Kidney epithelial cell (primary cell): Measurements from ENCODE around the gene MTG1. TPM values are rescaled to one million over a fixed set of nuclear protein-coding genes. Genes with fewer than 3 reads are reported as not detected.
"Not testable (repeated sequence)": the region's sequence is repeated elsewhere in the genome, so short reads cannot be mapped to it uniquely, and the experiment has no call there.

Experiments
- DNase-seq: peaks from one replicate; pipeline ENCODE4 v3.0.0-alpha.2; 2010; ENCODE audit warnings: low read depth
- H3K27me3 ChIP-seq: 2 replicates; pipeline ENCODE4 v1.6.0; 2011; ENCODE audit warnings: low read length; ENCODE audit not compliant: control insufficient read depth, insufficient read depth
- H3K36me3 ChIP-seq: 2 replicates; pipeline ENCODE4 v1.5.1; 2011; ENCODE audit warnings: low read length; ENCODE audit not compliant: control insufficient read depth, insufficient read depth
- H3K4me3 ChIP-seq: 2 replicates; pipeline ENCODE4 v1.5.1; 2011; ENCODE audit warnings: low read depth, mild to moderate bottlenecking, control low read depth, low read length
- total RNA-seq: library from RNA; depleted of rRNA; stranded (reverse); fragments of >200 nt; gene quantifications from 2 replicates; pipeline ENCODE4 v1.2.3, GENCODE V29; 2015
- TF ChIP-seq, protein P1 (sequence below): IDR thresholded peaks from 2 replicates; pipeline ENCODE4 v1.5.1; 2011; ENCODE audit warnings: mild to moderate bottlenecking, moderate library complexity, low read length, control low read depth, inconsistent platforms; ENCODE audit not compliant: insufficient read depth, poor library complexity, severe bottlenecking

The MTG1 gene
- total RNA-seq, 1 donor from 2014 or later: 26.7 TPM

DNA sequence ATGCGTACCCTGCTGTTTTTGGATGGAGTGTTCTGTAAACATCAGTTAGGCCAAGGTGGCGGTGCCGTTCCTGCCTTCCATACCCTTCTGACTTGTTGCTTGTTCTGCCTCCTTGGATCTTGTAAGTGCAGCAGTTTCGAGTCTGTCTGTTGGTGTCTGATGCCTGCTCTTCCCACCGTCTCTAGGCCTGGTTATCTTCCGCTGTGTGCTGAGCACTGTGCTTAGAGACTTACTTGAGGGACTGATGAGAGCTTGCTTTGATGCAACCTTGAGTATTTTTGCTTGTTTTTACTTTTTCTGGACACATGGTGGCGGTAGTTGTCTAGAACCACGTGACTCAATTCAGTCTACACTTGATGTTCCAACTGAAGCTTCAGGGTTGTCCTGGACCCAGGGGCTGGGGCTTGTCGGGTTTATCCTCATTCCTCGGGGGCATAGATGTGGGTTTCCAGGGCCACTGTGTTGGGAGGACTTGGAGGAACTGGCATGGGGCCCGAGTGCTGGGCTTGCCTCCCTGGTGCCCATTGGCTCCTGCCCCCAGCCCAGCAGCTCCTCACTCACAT lies 44.8 kb downstream of the MTG1 start:
- H3K4me3 ChIP-seq: no peak overlapping the region
- H3K36me3 ChIP-seq: no peaks in the 10 kb centered on the region
- DNase-seq: no peak
- TF ChIP-seq, protein P1, sequence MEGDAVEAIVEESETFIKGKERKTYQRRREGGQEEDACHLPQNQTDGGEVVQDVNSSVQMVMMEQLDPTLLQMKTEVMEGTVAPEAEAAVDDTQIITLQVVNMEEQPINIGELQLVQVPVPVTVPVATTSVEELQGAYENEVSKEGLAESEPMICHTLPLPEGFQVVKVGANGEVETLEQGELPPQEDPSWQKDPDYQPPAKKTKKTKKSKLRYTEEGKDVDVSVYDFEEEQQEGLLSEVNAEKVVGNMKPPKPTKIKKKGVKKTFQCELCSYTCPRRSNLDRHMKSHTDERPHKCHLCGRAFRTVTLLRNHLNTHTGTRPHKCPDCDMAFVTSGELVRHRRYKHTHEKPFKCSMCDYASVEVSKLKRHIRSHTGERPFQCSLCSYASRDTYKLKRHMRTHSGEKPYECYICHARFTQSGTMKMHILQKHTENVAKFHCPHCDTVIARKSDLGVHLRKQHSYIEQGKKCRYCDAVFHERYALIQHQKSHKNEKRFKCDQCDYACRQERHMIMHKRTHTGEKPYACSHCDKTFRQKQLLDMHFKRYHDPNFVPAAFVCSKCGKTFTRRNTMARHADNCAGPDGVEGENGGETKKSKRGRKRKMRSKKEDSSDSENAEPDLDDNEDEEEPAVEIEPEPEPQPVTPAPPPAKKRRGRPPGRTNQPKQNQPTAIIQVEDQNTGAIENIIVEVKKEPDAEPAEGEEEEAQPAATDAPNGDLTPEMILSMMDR: no peak
- no peaks in the 10 kb centered on the region for H3K27me3 ChIP-seq

DNA sequence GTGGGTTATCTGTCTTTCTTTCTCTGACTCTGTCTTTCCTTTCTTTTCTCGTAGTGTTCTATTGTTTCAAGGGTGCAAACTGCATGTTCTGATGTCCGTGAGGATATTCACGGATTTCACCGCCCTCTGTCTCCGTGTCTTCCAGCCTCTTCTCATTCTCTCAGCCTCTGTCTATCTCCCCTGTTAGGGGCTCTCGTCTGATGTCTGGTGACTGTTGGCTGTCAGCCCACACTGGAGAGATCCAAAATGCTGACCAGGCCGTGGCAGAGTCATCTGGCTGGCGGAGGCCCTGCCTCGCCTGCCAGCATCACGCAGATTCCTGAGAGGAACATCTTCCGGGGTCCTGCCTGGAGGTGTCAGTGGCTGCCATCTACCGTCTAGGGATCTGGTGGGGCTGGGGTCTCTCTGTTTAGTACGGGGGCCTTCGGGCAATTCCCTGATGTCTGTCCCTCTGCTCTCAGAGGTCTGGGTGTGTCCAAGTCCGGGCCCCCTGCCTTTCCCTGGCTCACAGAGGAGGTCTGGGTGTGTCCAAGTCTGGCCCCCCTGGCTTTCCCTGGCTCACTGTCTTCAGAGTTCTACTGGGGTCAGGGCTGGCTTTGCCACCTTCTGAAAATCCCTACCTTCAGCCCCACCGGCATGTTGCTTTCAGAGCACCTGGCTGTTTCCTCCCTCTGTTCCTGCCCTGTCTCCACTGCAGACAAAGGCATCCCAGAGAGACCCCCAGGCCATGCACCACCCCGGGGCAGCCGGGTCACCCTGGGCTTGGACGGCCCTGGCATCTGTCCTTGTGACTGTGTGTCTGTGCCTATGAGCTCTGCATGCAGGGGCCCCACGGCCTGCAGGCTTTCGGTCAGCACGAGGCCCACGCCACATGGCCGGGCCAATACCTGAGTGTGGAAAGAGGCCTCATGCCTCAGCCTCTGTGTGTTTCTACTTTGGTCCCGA lies 45.8 kb downstream of the MTG1 start:
- H3K27me3 ChIP-seq: no peaks in the 10 kb centered on the region
- no peak for DNase-seq
- no peaks in the 10 kb centered on the region for H3K36me3 ChIP-seq
- H3K4me3 ChIP-seq: no peak overlapping the region
- TF ChIP-seq, protein P1: no peak

DNA sequence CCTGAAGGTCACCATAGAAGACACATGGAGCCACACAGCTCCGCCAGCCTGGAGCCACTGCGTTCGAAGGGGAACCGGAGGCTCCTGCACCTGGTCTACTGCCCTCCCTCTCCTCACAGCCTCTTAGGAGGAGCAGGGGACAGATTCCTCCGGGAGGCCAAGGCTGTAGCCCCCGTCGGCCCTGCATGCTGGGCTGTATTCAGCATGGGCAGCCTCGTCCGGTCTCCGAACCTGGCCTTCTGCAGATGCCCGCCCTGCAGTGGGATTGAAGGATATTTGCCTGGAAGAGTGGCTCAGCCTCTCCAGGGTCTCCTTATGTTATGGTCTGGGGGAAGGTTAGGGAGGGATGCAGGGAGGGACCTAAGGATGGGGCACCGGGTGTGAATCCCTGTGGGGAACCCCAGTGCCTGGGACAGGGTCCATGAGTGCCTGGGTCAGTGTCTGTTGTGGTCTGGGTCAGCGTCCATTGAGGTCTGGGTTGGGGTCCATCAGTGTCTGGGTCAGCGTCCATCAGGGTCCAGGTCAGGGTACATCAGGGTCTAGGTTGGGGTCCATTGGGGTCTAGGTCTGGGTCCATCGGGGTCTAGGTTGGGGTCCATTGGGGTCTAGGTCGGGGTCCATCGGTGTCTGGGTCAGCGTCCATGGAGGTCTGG lies 46.8 kb downstream of the MTG1 start:
- DNase-seq: no peak
- H3K36me3 ChIP-seq: no peaks in the 10 kb centered on the region
- no peaks in the 10 kb centered on the region for H3K27me3 ChIP-seq
- TF ChIP-seq, protein P1: no peak
- H3K4me3 ChIP-seq: no peak overlapping the region

DNA sequence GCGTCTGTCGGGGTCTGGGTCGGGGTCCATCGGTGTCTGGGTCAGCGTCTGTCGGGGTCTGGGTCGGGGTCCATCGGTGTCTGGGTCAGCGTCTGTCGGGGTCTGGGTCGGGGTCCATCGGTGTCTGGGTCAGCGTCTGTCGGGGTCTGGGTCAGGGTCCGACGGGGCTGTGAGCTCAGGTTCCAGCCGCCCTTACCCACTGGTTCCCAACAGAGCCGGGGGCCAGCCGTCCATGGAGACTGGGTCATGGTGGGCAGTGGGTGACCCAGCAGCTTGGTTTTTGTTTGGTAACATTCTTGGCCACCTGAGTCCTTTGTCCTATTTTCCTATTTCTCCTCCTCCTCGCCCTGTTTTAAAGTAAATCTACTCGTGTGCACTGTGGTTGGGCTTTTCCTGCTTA lies 47.4 kb downstream of the MTG1 start:
- not testable (repeated sequence) for H3K27me3 ChIP-seq, DNase-seq

DNA sequence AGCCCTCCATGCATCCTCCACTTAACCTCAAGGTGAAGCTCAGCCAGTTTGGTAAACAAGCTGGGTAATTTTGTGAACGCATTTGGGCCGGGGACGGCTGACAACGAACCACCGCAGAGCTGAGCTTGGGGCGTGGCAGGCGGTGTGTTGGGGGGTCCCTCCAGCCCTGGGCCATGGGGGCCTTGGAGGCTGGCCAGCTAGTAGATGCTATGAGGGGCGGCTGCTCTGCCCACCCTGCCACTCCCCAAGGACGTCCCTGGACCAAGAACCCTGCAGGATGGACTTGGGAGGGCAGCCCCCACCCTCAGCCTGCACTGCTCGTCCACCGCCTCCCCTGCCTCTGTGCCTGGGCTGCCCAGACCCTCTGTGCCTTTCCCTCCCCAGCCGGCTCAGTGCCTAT lies 47.8 kb downstream of the MTG1 start:
- TF ChIP-seq, protein P1: no peak
- no peaks in the 10 kb centered on the region for H3K36me3 ChIP-seq
- H3K27me3 ChIP-seq: no peaks in the 10 kb centered on the region
- DNase-seq: no peak
- H3K4me3 ChIP-seq: no peak overlapping the region

More for the DNA sequence above, 47.4 kb downstream of the MTG1 start:
- H3K4me3 ChIP-seq, H3K36me3 ChIP-seq: not testable (repeated sequence)
